PC-9 (cell line): ENCODE data around the gene FOXF2. TPM values are rescaled to one million over a fixed set of nuclear protein-coding genes. Genes with fewer than 3 reads are reported as not detected.

Experiments used
- BruUV-seq: library from RNA; stranded (reverse); fragments of 400-500 nt; replicated peaks from 2 replicates; lab custom pipeline; 2021; lab: Mats Ljungman, UMichigan
- CTCF ChIA-PET: fragments of 300-600 bp; sonication (Branson Sonifier 250); formaldehyde crosslinking; loops from one replicate; lab custom pipeline; 2022; ENCODE audit warnings: antibody characterized with exemption; lab: Charles Lee
- POLR2A ChIA-PET: fragments of 300-600 bp; sonication (Branson Sonifier 250); formaldehyde crosslinking; loops from one replicate; lab custom pipeline; 2022; ENCODE audit warnings: antibody characterized with exemption; ENCODE audit not compliant: unreplicated experiment; lab: Charles Lee
- DNase-seq, 2 experiments: peaks; one replicate each; pipeline versions ENCODE4 v3.0.0 to v3.0.0-alpha.2; 2015 to 2022; ENCODE audit warnings: mixed read lengths in 1 of 2
- H2AFZ ChIP-seq: fragments of 200-600 bp; sonication (generic); 2 replicates; pipeline ENCODE4 v1.8.1; 2017; ENCODE audit warnings: antibody characterized with exemption
- H3F3A ChIP-seq: fragments of 200-600 bp; sonication (generic); 2 replicates; pipeline ENCODE4 v1.8.1; 2017; ENCODE audit warnings: antibody characterized with exemption, mild to moderate bottlenecking, low read depth; ENCODE audit not compliant: insufficient read depth
- H3K27ac ChIP-seq: fragments of 200-600 bp; sonication (generic); 2 replicates; pipeline ENCODE4 v1.6.1; 2016; ENCODE audit warnings: mixed run types
- H3K27me3 ChIP-seq: fragments of 200-600 bp; sonication (generic); 2 replicates; pipeline ENCODE4 v1.6.1; 2016; ENCODE audit warnings: low read depth, mixed run types; ENCODE audit not compliant: insufficient read depth
- H3K36me3 ChIP-seq: fragments of 200-600 bp; sonication (generic); 2 replicates; pipeline ENCODE4 v1.6.1; 2016; ENCODE audit warnings: low read depth, mixed run types
- H3K4me1 ChIP-seq: fragments of 200-600 bp; sonication (generic); replicated peaks from 2 replicates; pipeline ENCODE4 v1.6.1; 2016; ENCODE audit warnings: mixed run types; ENCODE audit not compliant: insufficient read depth
- H3K4me2 ChIP-seq: fragments of 200-600 bp; sonication (generic); 2 replicates; pipeline ENCODE4 v1.6.1; 2017; ENCODE audit warnings: mixed run types
- H3K4me3 ChIP-seq: fragments of 200-600 bp; sonication (generic); 2 replicates; pipeline ENCODE4 v1.6.1; 2016; ENCODE audit warnings: mixed run types
- H3K79me2 ChIP-seq: fragments of 200-600 bp; sonication (generic); 2 replicates; pipeline ENCODE4 v1.6.1; 2017; ENCODE audit warnings: low read depth, mixed run types
- H3K9me2 ChIP-seq: fragments of 200-600 bp; sonication (generic); 2 replicates; pipeline ENCODE4 v1.8.1; 2017; ENCODE audit warnings: mild to moderate bottlenecking; ENCODE audit not compliant: insufficient read depth
- H3K9me3 ChIP-seq: fragments of 200-600 bp; sonication (generic); 2 replicates; pipeline ENCODE4 v1.8.1; 2016; ENCODE audit warnings: low read depth; ENCODE audit not compliant: insufficient read depth
- H4K20me1 ChIP-seq: fragments of 200-600 bp; sonication (generic); 2 replicates; pipeline ENCODE4 v1.8.1; 2017; ENCODE audit not compliant: insufficient read depth
- EZH2 ChIP-seq: fragments of 200-600 bp; sonication (generic); IDR thresholded peaks from 2 replicates; pipeline ENCODE4 v1.8.0; 2017; ENCODE audit warnings: antibody characterized with exemption, low read depth
- intact Hi-C: fragments of 100-400 bp; cut with micrococcal nuclease; formaldehyde crosslinking; loops from one replicate; pipeline ENCODE4 v1.10.0; 2022; ENCODE audit not compliant: unreplicated experiment
- total RNA-seq: library from RNA; stranded (reverse); gene quantifications from 2 replicates; pipeline ENCODE4 v1.2.3, GENCODE V29; 2021
- TF ChIP-seq, protein P1 (sequence below): fragments of 200-600 bp; sonication (generic); conservative IDR thresholded peaks from 2 replicates; pipeline ENCODE4 v1.6.1; 2017; ENCODE audit warnings: mixed run types, antibody characterized with exemption, mild to moderate bottlenecking, moderate library complexity

FOXF2 gene
- total RNA-seq, 1 experiment from 2014 or later = not detected

DNA sequence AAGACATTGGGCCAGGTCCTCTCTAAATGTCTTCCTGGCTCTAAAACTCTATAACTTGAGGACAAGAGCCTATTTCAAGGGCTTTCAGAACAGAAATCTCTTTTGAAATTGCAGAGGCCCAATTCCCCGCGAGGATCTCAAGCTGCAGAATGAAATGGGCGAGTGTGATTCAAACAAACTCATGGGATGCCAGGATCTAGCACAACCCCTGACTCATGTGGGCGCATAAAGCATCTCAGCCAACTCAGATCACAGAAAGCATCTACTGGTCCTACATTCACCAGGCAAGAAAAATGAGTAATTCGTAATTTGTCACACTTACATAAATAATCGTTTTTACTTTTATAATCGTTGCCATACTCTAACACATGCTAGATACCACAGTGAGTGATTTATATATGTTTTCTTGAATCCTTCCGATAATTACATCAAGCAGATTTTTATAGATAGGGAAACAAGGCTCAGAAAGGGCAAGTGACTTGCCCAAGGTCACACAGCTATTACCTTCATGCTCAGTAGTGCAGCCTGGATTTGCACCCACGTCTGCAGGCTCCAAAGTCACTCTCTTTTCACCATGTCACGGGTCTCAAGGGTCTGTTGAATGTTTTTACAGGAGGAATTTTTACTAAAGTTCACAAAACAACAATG is 26.2 kb downstream of the FOXF2 start:
- Histone ChIP-seq H3K4me2 (no peak overlapping the region), H3K4me3 (no peak overlapping the region), H3K4me1 (no peaks in the 10 kb centered on the region), H3K36me3 (no peaks in the 10 kb centered on the region), H3K79me2 (no peaks in the 10 kb centered on the region), H3F3A (no peaks in the 10 kb centered on the region), H3K27me3 (no peaks in the 10 kb centered on the region), H2AFZ (no peak overlapping the region), H3K27ac (no peak overlapping the region), H3K9me3 (no peaks in the 10 kb centered on the region), H4K20me1 (no peaks in the 10 kb centered on the region), H3K9me2 (no peaks in the 10 kb centered on the region)
- ChIA-PET CTCF (no interaction called here), POLR2A (no interaction called here)
- BruUV-seq = no TSS peak
- intact Hi-C loops = no loop called here
- TF ChIP-seq, protein P1, sequence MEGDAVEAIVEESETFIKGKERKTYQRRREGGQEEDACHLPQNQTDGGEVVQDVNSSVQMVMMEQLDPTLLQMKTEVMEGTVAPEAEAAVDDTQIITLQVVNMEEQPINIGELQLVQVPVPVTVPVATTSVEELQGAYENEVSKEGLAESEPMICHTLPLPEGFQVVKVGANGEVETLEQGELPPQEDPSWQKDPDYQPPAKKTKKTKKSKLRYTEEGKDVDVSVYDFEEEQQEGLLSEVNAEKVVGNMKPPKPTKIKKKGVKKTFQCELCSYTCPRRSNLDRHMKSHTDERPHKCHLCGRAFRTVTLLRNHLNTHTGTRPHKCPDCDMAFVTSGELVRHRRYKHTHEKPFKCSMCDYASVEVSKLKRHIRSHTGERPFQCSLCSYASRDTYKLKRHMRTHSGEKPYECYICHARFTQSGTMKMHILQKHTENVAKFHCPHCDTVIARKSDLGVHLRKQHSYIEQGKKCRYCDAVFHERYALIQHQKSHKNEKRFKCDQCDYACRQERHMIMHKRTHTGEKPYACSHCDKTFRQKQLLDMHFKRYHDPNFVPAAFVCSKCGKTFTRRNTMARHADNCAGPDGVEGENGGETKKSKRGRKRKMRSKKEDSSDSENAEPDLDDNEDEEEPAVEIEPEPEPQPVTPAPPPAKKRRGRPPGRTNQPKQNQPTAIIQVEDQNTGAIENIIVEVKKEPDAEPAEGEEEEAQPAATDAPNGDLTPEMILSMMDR = no peak
- TF ChIP-seq EZH2 = no peak
- no peak for DNase-seq

DNA sequence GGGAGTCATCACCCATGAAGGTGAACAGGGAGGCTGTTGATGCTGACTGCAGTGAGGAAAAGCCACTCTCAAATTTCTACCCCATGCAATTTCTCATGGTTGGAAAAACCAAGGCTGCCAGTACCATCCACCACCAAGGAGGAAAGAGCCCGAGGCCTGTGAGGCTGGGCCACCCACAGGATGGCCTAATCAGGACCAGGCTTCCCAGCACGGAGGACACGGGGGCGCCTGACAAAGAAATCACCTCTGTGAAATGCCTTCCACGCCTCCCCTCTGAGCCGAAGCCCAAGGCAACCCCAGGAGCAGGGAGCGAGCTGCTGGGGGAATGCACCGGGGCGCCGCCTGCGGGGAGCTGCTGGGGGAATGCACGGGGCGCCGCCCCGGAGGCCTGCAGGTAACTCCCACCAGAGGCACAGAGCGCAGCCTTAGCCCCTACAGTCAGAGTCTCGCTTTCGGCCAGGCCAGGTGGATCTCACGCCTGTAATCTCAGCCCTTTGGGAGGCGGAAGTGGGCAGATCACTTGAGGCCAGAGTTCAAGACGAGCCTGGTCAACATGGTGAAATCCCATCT is 26.9 kb downstream of the FOXF2 start:
- H3K9me3 ChIP-seq = no peaks in the 10 kb centered on the region
- no peaks in the 10 kb centered on the region for H3F3A ChIP-seq
- no peak for DNase-seq
- H3K27me3 ChIP-seq = no peaks in the 10 kb centered on the region
- H3K4me3 ChIP-seq = no peak overlapping the region
- no TSS peak for BruUV-seq
- no peaks in the 10 kb centered on the region for H3K4me1 ChIP-seq
- intact Hi-C loops = no loop called here
- CTCF ChIA-PET = no interaction called here
- POLR2A ChIA-PET = no interaction called here
- H3K36me3 ChIP-seq = no peaks in the 10 kb centered on the region
- no peak overlapping the region for H3K27ac ChIP-seq
- H3K4me2 ChIP-seq = no peak overlapping the region
- H3K9me2 ChIP-seq = no peaks in the 10 kb centered on the region
- no peaks in the 10 kb centered on the region for H4K20me1 ChIP-seq
- H3K79me2 ChIP-seq = no peaks in the 10 kb centered on the region
- H2AFZ ChIP-seq = no peak overlapping the region
- TF ChIP-seq, protein P1 = no peak
- TF ChIP-seq EZH2 = no peak

DNA sequence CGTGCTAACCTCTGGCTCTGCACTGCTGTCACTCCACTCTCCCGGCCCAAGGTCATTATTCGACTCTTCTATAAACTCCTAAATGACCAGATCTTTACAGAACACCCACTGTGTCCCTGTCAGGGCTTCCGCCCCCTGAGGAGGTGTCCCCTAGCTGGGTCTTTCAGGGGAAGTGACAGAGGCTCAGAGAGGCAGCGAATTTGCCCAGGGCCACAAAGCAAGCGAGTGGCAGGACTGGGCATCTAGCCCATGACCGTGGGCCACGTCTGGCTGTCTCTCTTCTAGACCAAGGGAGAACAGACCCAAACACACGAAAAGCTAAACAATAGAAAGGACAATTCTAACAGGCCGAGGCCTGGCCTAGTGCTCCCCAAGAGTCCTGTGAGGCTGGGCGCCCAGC is 27.4 kb downstream of the FOXF2 start:
- Histone ChIP-seq H3K36me3 (no peaks in the 10 kb centered on the region), H3K4me2 (no peak overlapping the region), H4K20me1 (no peaks in the 10 kb centered on the region), H2AFZ (no peak overlapping the region), H3K9me2 (no peaks in the 10 kb centered on the region), H3K27me3 (no peaks in the 10 kb centered on the region), H3K9me3 (no peaks in the 10 kb centered on the region), H3F3A (no peaks in the 10 kb centered on the region), H3K4me1 (no peaks in the 10 kb centered on the region), H3K4me3 (no peak overlapping the region), H3K79me2 (no peaks in the 10 kb centered on the region), H3K27ac (no peak overlapping the region)
- TF ChIP-seq EZH2 = no peak
- TF ChIP-seq, protein P1 = no peak
- DNase-seq = no peak
- POLR2A ChIA-PET = no interaction called here
- CTCF ChIA-PET = no interaction called here
- BruUV-seq = no TSS peak
- intact Hi-C loops = no loop called here
